Measurements from ENCODE around the gene PAM. TPM values are rescaled to one million over a fixed set of nuclear protein-coding genes. Genes with fewer than 3 reads are reported as not detected.

Gene PAM
- polyA plus RNA-seq, 1 donor (not counting 4 experiments of a cell fraction or from before 2014, with no cell fraction given), result 149 TPM

DNA sequence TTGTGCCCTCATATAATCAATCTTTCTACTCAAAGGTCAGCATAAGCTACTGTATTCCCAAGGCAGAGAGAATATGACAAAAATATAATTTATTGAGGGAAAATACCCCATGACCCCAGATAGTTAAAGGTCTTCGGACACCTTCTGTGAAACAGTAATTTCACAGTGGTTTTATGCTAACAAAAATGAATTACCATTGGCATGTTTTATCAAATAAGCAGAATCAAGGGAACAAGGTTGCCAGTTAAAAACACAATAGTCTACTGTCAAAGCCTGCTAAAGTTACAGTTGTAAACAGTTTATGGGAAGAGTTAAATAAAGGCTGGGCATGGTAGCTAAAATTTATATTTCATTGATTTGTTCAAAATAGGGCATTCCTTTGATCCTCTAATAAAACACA lies 210.5 kb downstream of the PAM start:
- DNase-seq (ENCODE audit: low read depth, low spot score) (no peak), FAIRE-seq (no peak)
- no peaks in the 10 kb centered on the region for H3K4me1 ChIP-seq (ENCODE audit: control insufficient read depth, extremely low read depth, insufficient read depth, low read length)
- H3K27me3 ChIP-seq (ENCODE audit: control insufficient read depth, extremely low read depth, insufficient read depth, low read length), result no peaks in the 10 kb centered on the region
- H3K27ac ChIP-seq (ENCODE audit: control insufficient read depth, insufficient read depth, low read length), result no peak overlapping the region
- peaks cover 0 to 3% of the 10 kb centered on the region in 2 experiments for H3K36me3 ChIP-seq (ENCODE audit: control insufficient read depth in 2 of 2, extremely low read depth in 1 of 2, insufficient read depth in 2 of 2, low read length in 2 of 2)
- no peaks in the 10 kb centered on the region for H3K9me1 ChIP-seq (ENCODE audit: control insufficient read depth, extremely low read depth, insufficient read depth, low read length)
- no peaks in the 10 kb centered on the region for H3K9me3 ChIP-seq (ENCODE audit: control insufficient read depth, low read depth, low read length)
- no peak for TF ChIP-seq EZH2 (IDR thresholded peaks at IDR 0.05; ENCODE audit: low read length)
- TF ChIP-seq, protein P1, sequence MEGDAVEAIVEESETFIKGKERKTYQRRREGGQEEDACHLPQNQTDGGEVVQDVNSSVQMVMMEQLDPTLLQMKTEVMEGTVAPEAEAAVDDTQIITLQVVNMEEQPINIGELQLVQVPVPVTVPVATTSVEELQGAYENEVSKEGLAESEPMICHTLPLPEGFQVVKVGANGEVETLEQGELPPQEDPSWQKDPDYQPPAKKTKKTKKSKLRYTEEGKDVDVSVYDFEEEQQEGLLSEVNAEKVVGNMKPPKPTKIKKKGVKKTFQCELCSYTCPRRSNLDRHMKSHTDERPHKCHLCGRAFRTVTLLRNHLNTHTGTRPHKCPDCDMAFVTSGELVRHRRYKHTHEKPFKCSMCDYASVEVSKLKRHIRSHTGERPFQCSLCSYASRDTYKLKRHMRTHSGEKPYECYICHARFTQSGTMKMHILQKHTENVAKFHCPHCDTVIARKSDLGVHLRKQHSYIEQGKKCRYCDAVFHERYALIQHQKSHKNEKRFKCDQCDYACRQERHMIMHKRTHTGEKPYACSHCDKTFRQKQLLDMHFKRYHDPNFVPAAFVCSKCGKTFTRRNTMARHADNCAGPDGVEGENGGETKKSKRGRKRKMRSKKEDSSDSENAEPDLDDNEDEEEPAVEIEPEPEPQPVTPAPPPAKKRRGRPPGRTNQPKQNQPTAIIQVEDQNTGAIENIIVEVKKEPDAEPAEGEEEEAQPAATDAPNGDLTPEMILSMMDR (optimal IDR thresholded peaks at IDR 0.05 in 1 of 3, IDR thresholded peaks at IDR 0.05 in 1 of 3, conservative IDR thresholded peaks at IDR 0.05 in 1 of 3; ENCODE audit: extremely low read depth in 1 of 3, insufficient read depth in 2 of 3, low read length in 3 of 3), result no peak
- H3K79me2 ChIP-seq (ENCODE audit: control insufficient read depth, insufficient read depth, low read length), result no peaks in the 10 kb centered on the region
- no peaks in the 10 kb centered on the region for H4K20me1 ChIP-seq (ENCODE audit: control insufficient read depth, extremely low read depth, insufficient read depth, low read length)
- dilution Hi-C loops (cut with MboI; ENCODE audit: extremely low pct_ligation_motif_present, low sequenced_read_pairs), result no loop called here
- no peak overlapping the region for H2AFZ ChIP-seq (ENCODE audit: control insufficient read depth, low read length)
- no peak overlapping the region for H3K4me2 ChIP-seq (ENCODE audit: control insufficient read depth, extremely low read depth, insufficient read depth, low read depth, low read length)
- no peak overlapping the region for H3K9ac ChIP-seq (ENCODE audit: control insufficient read depth, extremely low read depth, insufficient read depth, low read length)
- H3K4me3 ChIP-seq (ENCODE audit: control insufficient read depth in 2 of 3, extremely low read depth in 1 of 3, insufficient read depth in 2 of 3, low read depth in 1 of 3, low read length in 3 of 3), result no peak overlapping the region

DNA sequence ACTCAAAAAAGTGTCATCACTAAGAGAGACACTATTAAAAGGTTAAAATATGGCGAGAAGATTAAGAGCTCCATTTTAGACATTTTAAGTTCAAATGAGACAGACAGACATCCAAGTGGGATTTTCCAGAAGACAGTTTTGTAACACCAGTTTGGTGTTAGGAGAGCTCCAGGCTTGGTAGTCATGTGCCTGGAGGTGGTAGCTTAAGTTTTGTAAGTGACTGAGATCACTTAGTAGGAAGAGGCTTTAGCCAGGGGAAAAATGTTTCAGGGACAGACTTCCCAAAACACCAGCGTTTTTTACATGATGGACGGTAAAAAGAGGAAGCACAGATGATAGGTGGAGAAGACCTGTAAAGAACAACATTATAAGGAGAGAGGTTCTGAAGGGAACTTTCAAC lies 214.5 kb downstream of the PAM start:
- no peaks in the 10 kb centered on the region for H3K9me1 ChIP-seq (ENCODE audit: control insufficient read depth, extremely low read depth, insufficient read depth, low read length)
- no peak overlapping the region for H3K4me2 ChIP-seq (ENCODE audit: control insufficient read depth, extremely low read depth, insufficient read depth, low read depth, low read length)
- TF ChIP-seq, protein P1 (optimal IDR thresholded peaks at IDR 0.05 in 1 of 3, IDR thresholded peaks at IDR 0.05 in 1 of 3, conservative IDR thresholded peaks at IDR 0.05 in 1 of 3; ENCODE audit: extremely low read depth in 1 of 3, insufficient read depth in 2 of 3, low read length in 3 of 3), result no peak
- no peak for TF ChIP-seq EZH2 (IDR thresholded peaks at IDR 0.05; ENCODE audit: low read length)
- no peaks in the 10 kb centered on the region for H3K4me1 ChIP-seq (ENCODE audit: control insufficient read depth, extremely low read depth, insufficient read depth, low read length)
- FAIRE-seq (no peak), DNase-seq (ENCODE audit: low read depth, low spot score) (no peak)
- H3K4me3 ChIP-seq (ENCODE audit: control insufficient read depth in 2 of 3, extremely low read depth in 1 of 3, insufficient read depth in 2 of 3, low read depth in 1 of 3, low read length in 3 of 3), result no peak overlapping the region
- H3K79me2 ChIP-seq (ENCODE audit: control insufficient read depth, insufficient read depth, low read length), result no peaks in the 10 kb centered on the region
- no peaks in the 10 kb centered on the region for H4K20me1 ChIP-seq (ENCODE audit: control insufficient read depth, extremely low read depth, insufficient read depth, low read length)
- H3K36me3 ChIP-seq (ENCODE audit: control insufficient read depth in 2 of 2, extremely low read depth in 1 of 2, insufficient read depth in 2 of 2, low read length in 2 of 2), result peaks cover 0 to 3% of the 10 kb centered on the region in 2 experiments
- no peaks in the 10 kb centered on the region for H3K9me3 ChIP-seq (ENCODE audit: control insufficient read depth, low read depth, low read length)
- no peak overlapping the region for H2AFZ ChIP-seq (ENCODE audit: control insufficient read depth, low read length)
- no peak overlapping the region for H3K27ac ChIP-seq (ENCODE audit: control insufficient read depth, insufficient read depth, low read length)
- dilution Hi-C loops (cut with MboI; ENCODE audit: extremely low pct_ligation_motif_present, low sequenced_read_pairs), result no loop called here
- no peak overlapping the region for H3K9ac ChIP-seq (ENCODE audit: control insufficient read depth, extremely low read depth, insufficient read depth, low read length)
- H3K27me3 ChIP-seq (ENCODE audit: control insufficient read depth, extremely low read depth, insufficient read depth, low read length), result no peaks in the 10 kb centered on the region
